T47D (cell line): ENCODE data around the gene NSMCE4A.
A peak's percentile ranks its signal among the peaks of the same experiment; 100 is the strongest.
"Not testable (repeated sequence)": the region's sequence is repeated elsewhere in the genome, so short reads cannot be mapped to it uniquely, and the experiment has no call there.

Source experiments
- DNase-seq, 2 experiments: peaks; one replicate each; pipeline versions ENCODE4 v3.0.0 to v3.0.0-alpha.2; 2011 to 2012; ENCODE audit warnings: low read depth in 1 of 2, low spot score in 1 of 2
- JUND ChIP-seq: IDR thresholded peaks from 2 replicates; pipeline ENCODE4 v1.6.1; 2012; ENCODE audit warnings: low read depth
- in situ Hi-C: cut with HindIII; loops from 2 replicates; pipeline ENCODE4 v1.10.0; 2016; ENCODE audit warnings: low sequenced_read_pairs, low pct_unique_long_range_greater_than_20kb

Gene NSMCE4A

GRCh38 chr10:121919666-121920065, 55.4 kb downstream of the NSMCE4A start:
- in situ Hi-C loops: no loop called here
- DNase-seq: no peak
- no peak for TF ChIP-seq JUND

DNA sequence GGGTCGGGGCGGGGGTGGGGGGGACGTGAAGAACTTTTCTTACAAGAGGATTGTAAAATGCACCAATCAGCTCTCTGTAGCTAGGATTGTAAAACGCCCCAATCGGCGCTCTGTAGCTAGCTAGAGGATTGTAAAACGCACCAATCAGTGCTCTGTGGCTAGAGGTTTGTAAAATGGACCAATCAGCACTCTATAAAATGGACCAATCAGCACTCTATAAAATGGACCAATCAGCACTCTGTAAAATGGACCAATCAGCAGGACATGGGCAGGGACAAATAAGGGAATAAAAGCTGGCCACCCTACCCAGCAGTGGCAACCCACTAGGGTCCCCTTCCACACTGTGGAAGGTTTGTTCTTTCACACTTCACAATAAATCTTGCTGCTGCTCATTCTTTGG, 56.2 kb downstream of the NSMCE4A start:
- in situ Hi-C loops, DNase-seq: not testable (repeated sequence)

GRCh38 chr10:121914661-121915060, 60.4 kb downstream of the NSMCE4A start:
- DNase-seq: no peak
- in situ Hi-C loops: no loop called here
- no peak for TF ChIP-seq JUND

GRCh38 chr10:121911421-121911697, 63.7 kb downstream of the NSMCE4A start:
- no peak for DNase-seq
- TF ChIP-seq JUND: no peak
- in situ Hi-C loops: no loop called here

- in situ Hi-C loops: no loop called here
- DNase-seq: peak in 1 of 2 experiments; percentile 19
- TF ChIP-seq JUND: no peak
These were observed 64.2 kb downstream of the NSMCE4A start for GRCh38 chr10:121910673-121911420.
